GM21576 (cell line): ENCODE measurements around the gene RAPGEF4.
"Not testable (repeated sequence)": the region's sequence is repeated elsewhere in the genome, so short reads cannot be mapped to it uniquely, and the experiment has no call there.

ENCODE experiments used
- ATAC-seq: cut with Tn5 transposase; IDR thresholded peaks from one replicate; pipeline ENCODE4 v1.9.1; 2021; ENCODE audit warnings: mild to moderate bottlenecking, moderate library complexity; ENCODE audit not compliant: unreplicated experiment

RAPGEF4 gene

GRCh38 chr2:172725746-172726145 is 9.9 kb upstream of the RAPGEF4 start:
- ATAC-seq, result no peak

- ATAC-seq, result no peak
These were observed 9.4 kb upstream of the RAPGEF4 start for GRCh38 chr2:172726172-172726735.

GRCh38 chr2:172730411-172730810 is 5.2 kb upstream of the RAPGEF4 start:
- no peak for ATAC-seq

- no peak for ATAC-seq
These were observed 699 bp upstream of the RAPGEF4 start for GRCh38 chr2:172734711-172735581.

- ATAC-seq, result no peak
These were observed 954 bp downstream of the RAPGEF4 start for GRCh38 chr2:172736424-172737174.

GRCh38 chr2:172739661-172740266 is 4.1 kb downstream of the RAPGEF4 start:
- ATAC-seq, result no peak

GRCh38 chr2:172740856-172741255 is 5.2 kb downstream of the RAPGEF4 start:
- ATAC-seq, result no peak

- no peak for ATAC-seq
These were observed 7.4 kb downstream of the RAPGEF4 start for GRCh38 chr2:172742931-172743540.

- no peak for ATAC-seq
These were observed 8.3 kb downstream of the RAPGEF4 start for GRCh38 chr2:172743898-172744297.

GRCh38 chr2:172745636-172746035 is 10.0 kb downstream of the RAPGEF4 start:
- no peak for ATAC-seq

GRCh38 chr2:172748543-172748942 is 12.9 kb downstream of the RAPGEF4 start:
- not testable (repeated sequence) for ATAC-seq

- ATAC-seq, result no peak
These were observed 13.7 kb downstream of the RAPGEF4 start for GRCh38 chr2:172749388-172749787.

GRCh38 chr2:172751564-172751963 is 15.9 kb downstream of the RAPGEF4 start:
- ATAC-seq, result no peak

GRCh38 chr2:172753610-172754009 is 18.0 kb downstream of the RAPGEF4 start:
- ATAC-seq, result no peak

GRCh38 chr2:172759441-172759840 is 23.8 kb downstream of the RAPGEF4 start:
- ATAC-seq, result no peak

GRCh38 chr2:172761306-172761705 is 25.7 kb downstream of the RAPGEF4 start:
- ATAC-seq, result no peak

GRCh38 chr2:172762574-172762973 is 26.9 kb downstream of the RAPGEF4 start:
- no peak for ATAC-seq

GRCh38 chr2:172763079-172763478 is 27.4 kb downstream of the RAPGEF4 start:
- no peak for ATAC-seq

GRCh38 chr2:172765662-172766061 is 30.0 kb downstream of the RAPGEF4 start:
- no peak for ATAC-seq

GRCh38 chr2:172768401-172768800 is 32.8 kb downstream of the RAPGEF4 start:
- no peak for ATAC-seq

GRCh38 chr2:172769879-172770278 is 34.2 kb downstream of the RAPGEF4 start:
- no peak for ATAC-seq
